Endothelial cell of umbilical vein (primary cell): ENCODE data around the gene TARBP2. TPM values are rescaled to one million over a fixed set of nuclear protein-coding genes. Genes with fewer than 3 reads are reported as not detected.

Experiments used
- BruUV-seq: library from RNA; stranded (reverse); fragments of 400-500 nt; replicated peaks from 2 replicates; lab custom pipeline; 2021; lab: Mats Ljungman, UMichigan
- CTCF ChIA-PET: fragments of 300-600, 350-600 bp; sonication (Branson Sonifier 250); formaldehyde crosslinking; loops from one replicate; lab custom pipeline; 2021; ENCODE audit warnings: antibody characterized with exemption, inconsistent platforms; lab: Charles Lee
- POLR2A ChIA-PET: fragments of 300-600, 350-600 bp; sonication (Branson Sonifier 250); formaldehyde crosslinking; loops from one replicate; lab custom pipeline; 2021; ENCODE audit warnings: antibody characterized with exemption, inconsistent platforms; lab: Charles Lee
- DNase-seq: peaks from one replicate; pipeline ENCODE4 v3.0.0-alpha.2; 2011; ENCODE audit warnings: low read depth, low spot score
- FAIRE-seq: peaks from 2 replicates; lab custom pipeline; 2011; peaks lifted over from hg19 to GRCh38; lab: Jason Lieb, UNC
- H2AFZ ChIP-seq: 2 replicates; pipeline ENCODE4 v1.6.0; 2012; ENCODE audit warnings: low read depth, low read length, control low read depth, inconsistent platforms
- H3K27ac ChIP-seq: 2 replicates; pipeline ENCODE4 v1.5.1; 2011; ENCODE audit warnings: low read depth, mild to moderate bottlenecking, control low read depth, low read length, moderate library complexity; ENCODE audit not compliant: insufficient read depth
- H3K27me3 ChIP-seq, 2 experiments: 2 replicates each; pipeline versions ENCODE4 v1.6.0 to v1.6.1; 2011; ENCODE audit warnings: low read length in 2 of 2, mixed read lengths in 1 of 2; ENCODE audit not compliant: control insufficient read depth in 2 of 2, insufficient read depth in 2 of 2
- H3K36me3 ChIP-seq, 2 experiments: 2 replicates in 1 of 2; 3 replicates in 1 of 2; pipeline ENCODE4 v1.5.1; 2011; ENCODE audit warnings: low read length in 2 of 2, mild to moderate bottlenecking in 1 of 2, moderate library complexity in 1 of 2; ENCODE audit not compliant: control insufficient read depth in 2 of 2, insufficient read depth in 2 of 2; ENCODE audit errors: extremely low read depth in 1 of 2
- H3K4me1 ChIP-seq: 3 replicates; pipeline ENCODE4 v1.5.1; 2011; ENCODE audit warnings: mild to moderate bottlenecking, low read length; ENCODE audit not compliant: control insufficient read depth, insufficient read depth; ENCODE audit errors: extremely low read depth
- H3K4me2 ChIP-seq: 2 replicates; pipeline ENCODE4 v1.6.1; 2011; ENCODE audit warnings: low read length, control low read depth, mixed read lengths; ENCODE audit not compliant: insufficient read depth
- H3K4me3 ChIP-seq, 3 experiments: fragments of 200-600 bp in 1 of 3; sonication (generic), shearing (Covaris generic) in 1 of 3; replicated peaks in 1 of 3; 2 replicates each; pipeline ENCODE4 v1.5.1; 2011 to 2016; ENCODE audit warnings: control low read depth in 3 of 3, low read length in 3 of 3, mild to moderate bottlenecking in 2 of 3, inconsistent platforms in 1 of 3, low read depth in 1 of 3, moderate library complexity in 1 of 3; ENCODE audit not compliant: insufficient read depth in 1 of 3
- H3K79me2 ChIP-seq: 2 replicates; pipeline ENCODE4 v1.6.0; 2012; ENCODE audit warnings: low read length, inconsistent platforms; ENCODE audit not compliant: control insufficient read depth, insufficient read depth
- H3K9ac ChIP-seq: replicated peaks from 2 replicates; pipeline ENCODE3; 2011; ENCODE audit warnings: low read length, control low read depth; ENCODE audit not compliant: insufficient read depth; ENCODE audit errors: extremely low read depth
- H3K9me1 ChIP-seq: replicated peaks from 3 replicates; pipeline ENCODE4 v1.6.0; 2011; ENCODE audit warnings: mild to moderate bottlenecking, low read length; ENCODE audit not compliant: control insufficient read depth, insufficient read depth; ENCODE audit errors: extremely low read depth
- H3K9me3 ChIP-seq: replicated peaks from 2 replicates; pipeline ENCODE4 v1.5.1; 2012; ENCODE audit warnings: low read length, inconsistent platforms; ENCODE audit not compliant: control insufficient read depth, insufficient read depth
- H4K20me1 ChIP-seq: replicated peaks from 2 replicates; pipeline ENCODE3; 2011; ENCODE audit warnings: mild to moderate bottlenecking, low read length; ENCODE audit not compliant: control insufficient read depth, insufficient read depth; ENCODE audit errors: extremely low read depth
- EZH2 ChIP-seq: IDR thresholded peaks from 2 replicates; pipeline ENCODE4 v1.6.1; 2012; ENCODE audit warnings: borderline replicate concordance, low read depth, mild to moderate bottlenecking, moderate library complexity, low read length, inconsistent platforms; ENCODE audit not compliant: severe bottlenecking
- FOS ChIP-seq: IDR thresholded peaks from 2 replicates; pipeline ENCODE4 v1.6.1; 2011; ENCODE audit warnings: mild to moderate bottlenecking, low read length, moderate library complexity, borderline replicate concordance; ENCODE audit not compliant: insufficient read depth
- GATA2 ChIP-seq: IDR thresholded peaks from 2 replicates; pipeline ENCODE4 v1.7.0; 2011; ENCODE audit warnings: low read depth, mild to moderate bottlenecking, moderate library complexity, mixed read lengths, low read length; ENCODE audit not compliant: insufficient read length, insufficient read depth
- MYC ChIP-seq: IDR thresholded peaks from one replicate; pipeline ENCODE4 v1.6.1; 2011; ENCODE audit warnings: mild to moderate bottlenecking, low read depth, low read length
- POLR2A ChIP-seq: IDR thresholded peaks from 2 replicates; pipeline ENCODE4 v1.6.1; 2012; ENCODE audit warnings: low read depth, mild to moderate bottlenecking, control low read depth, low read length
- POLR2AphosphoS5 ChIP-seq: IDR thresholded peaks from 2 replicates; pipeline ENCODE4 v1.6.1; 2012; ENCODE audit warnings: low read depth, mild to moderate bottlenecking, control low read depth, low read length, moderate library complexity; ENCODE audit not compliant: insufficient read depth
- dilution Hi-C: fragments of 300-500 bp; cut with MboI; formaldehyde crosslinking; loops from one replicate; pipeline ENCODE4 v1.15.0; 2019; ENCODE audit warnings: low sequenced_read_pairs; ENCODE audit not compliant: extremely low pct_ligation_motif_present
- intact Hi-C: fragments of 100-400 bp; cut with micrococcal nuclease; formaldehyde crosslinking; loops from one replicate; pipeline ENCODE4 v1.10.0; 2022
- polyA plus RNA-seq, 4 experiments: library from polyadenylated mRNA; depleted of rRNA in 3 of 4; stranded (reverse) in 3 of 4; unstranded in 1 of 4; fragments of >200 nt; gene quantifications; 2 replicates each; pipeline versions ENCODE4 v1.2.1 to v1.2.3, GENCODE V29; 2011 to 2012; ENCODE audit warnings: missing spikeins in 1 of 4
- total RNA-seq: library from RNA; stranded (reverse); gene quantifications from 2 replicates; pipeline ENCODE4 v1.2.3, GENCODE V29; 2021
- TF ChIP-seq, protein P1 (sequence below), 2 donors: IDR thresholded peaks; 1 replicate in 1 of 2; 2 replicates in 1 of 2; pipeline ENCODE4 v1.5.1; 2011; ENCODE audit warnings: low read length in 2 of 2, mild to moderate bottlenecking in 2 of 2, moderate library complexity in 2 of 2, control low read depth in 1 of 2, inconsistent platforms in 1 of 2, low read depth in 1 of 2; ENCODE audit not compliant: insufficient read depth in 1 of 2; ENCODE audit errors: extremely low read depth in 1 of 2
- TF ChIP-seq, protein P2 (sequence below): IDR thresholded peaks from 2 replicates; pipeline ENCODE4 v1.6.1; 2011; ENCODE audit not compliant: insufficient read depth, insufficient read length

Gene TARBP2
- total and polyA plus RNA-seq, 2 donors (not counting 3 experiments of a cell fraction or from before 2014, with no cell fraction given) = 57.2 to 82.8 TPM

DNA sequence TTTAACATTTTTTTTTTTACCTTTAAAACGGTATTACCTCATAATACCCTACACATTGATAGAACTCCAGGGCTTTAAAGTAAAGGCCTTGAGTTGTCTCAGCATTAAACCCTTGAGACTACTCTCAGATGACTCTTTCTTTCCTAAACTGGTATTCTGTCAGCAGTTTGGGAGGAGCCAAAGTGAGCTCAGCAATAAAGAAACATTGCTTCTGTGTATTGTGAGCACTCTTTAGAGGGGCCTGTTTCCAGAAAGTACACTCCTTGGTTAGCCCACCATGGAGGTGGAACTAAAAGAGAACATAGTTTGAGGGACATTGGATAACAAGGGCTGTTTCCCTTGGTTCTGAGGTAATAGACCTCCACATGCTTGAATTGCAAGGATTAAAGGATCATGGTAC is 22.2 kb upstream of the TARBP2 start:
- TF ChIP-seq, protein P1, sequence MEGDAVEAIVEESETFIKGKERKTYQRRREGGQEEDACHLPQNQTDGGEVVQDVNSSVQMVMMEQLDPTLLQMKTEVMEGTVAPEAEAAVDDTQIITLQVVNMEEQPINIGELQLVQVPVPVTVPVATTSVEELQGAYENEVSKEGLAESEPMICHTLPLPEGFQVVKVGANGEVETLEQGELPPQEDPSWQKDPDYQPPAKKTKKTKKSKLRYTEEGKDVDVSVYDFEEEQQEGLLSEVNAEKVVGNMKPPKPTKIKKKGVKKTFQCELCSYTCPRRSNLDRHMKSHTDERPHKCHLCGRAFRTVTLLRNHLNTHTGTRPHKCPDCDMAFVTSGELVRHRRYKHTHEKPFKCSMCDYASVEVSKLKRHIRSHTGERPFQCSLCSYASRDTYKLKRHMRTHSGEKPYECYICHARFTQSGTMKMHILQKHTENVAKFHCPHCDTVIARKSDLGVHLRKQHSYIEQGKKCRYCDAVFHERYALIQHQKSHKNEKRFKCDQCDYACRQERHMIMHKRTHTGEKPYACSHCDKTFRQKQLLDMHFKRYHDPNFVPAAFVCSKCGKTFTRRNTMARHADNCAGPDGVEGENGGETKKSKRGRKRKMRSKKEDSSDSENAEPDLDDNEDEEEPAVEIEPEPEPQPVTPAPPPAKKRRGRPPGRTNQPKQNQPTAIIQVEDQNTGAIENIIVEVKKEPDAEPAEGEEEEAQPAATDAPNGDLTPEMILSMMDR (IDR thresholded peaks at IDR 0.05; ENCODE audit: extremely low read depth in 1 of 2, insufficient read depth in 1 of 2, low read depth in 1 of 2, low read length in 2 of 2) = no peak
- TF ChIP-seq EZH2 = no peak
- no peak for TF ChIP-seq POLR2A
- no peak for TF ChIP-seq GATA2
- TF ChIP-seq MYC = no peak
- TF ChIP-seq FOS = no peak
- TF ChIP-seq, protein P2, sequence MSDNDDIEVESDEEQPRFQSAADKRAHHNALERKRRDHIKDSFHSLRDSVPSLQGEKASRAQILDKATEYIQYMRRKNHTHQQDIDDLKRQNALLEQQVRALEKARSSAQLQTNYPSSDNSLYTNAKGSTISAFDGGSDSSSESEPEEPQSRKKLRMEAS = no peak
- no peak for TF ChIP-seq POLR2AphosphoS5
- H3K79me2 ChIP-seq = peaks cover 32% of the 10 kb centered on the region
- H3K9me3 ChIP-seq = no peaks in the 10 kb centered on the region
- H3K9me1 ChIP-seq = no peaks in the 10 kb centered on the region
- peaks cover 58 to 64% of the 10 kb centered on the region in 2 experiments for H3K36me3 ChIP-seq
- dilution Hi-C loops = no loop called here
- DNase-seq (no peak), FAIRE-seq (no peak)
- no peaks in the 10 kb centered on the region for H3K27me3 ChIP-seq
- H4K20me1 ChIP-seq = peaks cover 8% of the 10 kb centered on the region
- no peak overlapping the region for H3K9ac ChIP-seq
- no peak overlapping the region for H3K4me2 ChIP-seq
- no peak overlapping the region for H3K4me3 ChIP-seq
- no peaks in the 10 kb centered on the region for H3K4me1 ChIP-seq
- H3K27ac ChIP-seq = no peak overlapping the region
- BruUV-seq = no TSS peak
- H2AFZ ChIP-seq = no peak overlapping the region
- intact Hi-C loops = no loop called here
- ChIA-PET POLR2A (interaction anchor here (1.5 kb wide), 1 partner anchor 13 kb away, joined by 6 read pairs; no protein-coding TSS in a partner anchor), CTCF (interaction anchor here (1.4 to 5.6 kb wide), 2 partner anchors 21 to 30 kb away, joined by 3 to 48 read pairs; partner anchors contain the start of genes MAP3K12 and NPFF)
